GM19035 (cell line): ENCODE measurements around the gene ACRBP.
A peak's percentile ranks its signal among the peaks of the same experiment; 100 is the strongest.

Experiments used
- ATAC-seq: cut with Tn5 transposase; IDR thresholded peaks from one replicate; pipeline ENCODE4 v1.9.1; 2021; ENCODE audit not compliant: unreplicated experiment

Gene ACRBP

GRCh38 chr12:6650832-6651231 is 3.6 kb upstream of the ACRBP start:
- no peak for ATAC-seq

GRCh38 chr12:6646276-6647082 is 753 bp downstream of the ACRBP start:
- ATAC-seq, result no peak

DNA sequence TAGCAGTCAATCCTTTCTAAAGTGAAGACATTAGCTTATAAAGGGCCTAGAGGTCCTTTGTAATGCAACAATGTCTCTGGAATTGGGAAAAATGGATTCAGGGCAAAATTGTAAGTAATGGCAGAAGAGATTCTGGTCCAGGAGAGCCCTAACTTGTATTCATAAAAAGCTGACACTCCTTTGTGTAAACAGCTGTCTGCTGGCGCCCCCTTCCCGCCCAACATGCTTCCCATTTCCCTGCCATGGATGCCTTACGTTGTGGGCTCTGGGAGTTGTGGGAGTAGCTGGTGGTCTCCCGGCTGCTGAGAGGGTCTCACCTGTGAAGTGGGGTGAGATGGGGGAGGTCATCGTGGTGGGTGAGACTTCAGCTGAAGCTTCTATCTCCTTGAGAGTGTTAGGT is 2.3 kb downstream of the ACRBP start:
- ATAC-seq, result no peak

DNA sequence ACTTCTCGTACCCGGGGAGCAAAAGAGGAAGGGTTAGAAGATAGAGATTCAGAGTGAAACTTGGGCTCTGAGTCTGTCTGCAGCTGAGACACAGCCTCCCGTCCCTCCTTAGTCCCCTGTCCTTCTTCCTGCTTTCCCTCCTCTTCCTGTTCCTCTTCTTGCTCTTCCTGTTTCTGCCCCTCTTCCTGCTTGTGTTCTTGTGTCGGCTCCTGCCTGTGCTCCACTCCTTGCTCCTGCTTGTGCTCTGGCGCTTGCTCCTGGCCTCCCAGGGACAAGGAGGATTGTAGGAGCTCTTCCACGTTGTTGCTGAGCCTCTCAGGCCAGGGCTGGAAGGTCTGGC is 3.0 kb downstream of the ACRBP start:
- no peak for ATAC-seq

DNA sequence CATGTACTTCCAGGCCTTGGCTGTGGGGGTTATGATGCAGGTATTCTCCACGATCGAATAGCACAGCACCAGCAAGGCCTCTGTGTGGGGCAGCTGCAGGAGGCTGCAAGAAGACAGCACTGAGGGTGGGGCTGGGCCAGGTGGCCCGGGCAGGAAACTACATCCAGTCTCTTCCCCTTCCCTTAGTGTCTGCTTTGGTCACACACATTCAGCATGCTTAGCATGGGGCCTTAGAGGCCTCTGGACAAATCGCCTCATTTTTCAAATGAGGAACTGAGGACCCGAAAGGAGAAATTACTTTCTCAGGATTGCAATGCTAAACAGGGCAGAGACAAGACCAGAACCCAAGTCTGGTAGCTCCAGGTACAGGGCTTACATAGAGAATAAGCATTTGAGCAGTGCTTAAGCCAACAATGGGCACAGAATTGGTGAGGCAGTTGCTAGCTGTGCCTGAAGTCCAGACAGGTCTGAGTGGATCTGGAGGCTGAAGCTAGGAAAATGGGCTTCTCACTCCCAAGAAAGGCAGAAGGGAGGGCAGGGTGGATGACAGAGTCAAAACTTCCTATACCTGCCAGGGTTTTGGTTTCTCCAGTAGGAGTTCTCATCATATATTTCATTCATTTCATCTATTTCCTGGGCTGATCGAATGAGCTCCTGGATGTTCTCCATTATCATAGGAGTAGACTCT is 3.5 kb downstream of the ACRBP start:
- no peak for ATAC-seq

GRCh38 chr12:6641131-6641530 is 6.1 kb downstream of the ACRBP start:
- no peak for ATAC-seq

GRCh38 chr12:6640497-6640896 is 6.7 kb downstream of the ACRBP start:
- no peak for ATAC-seq

- no peak for ATAC-seq
These were observed 8.0 kb downstream of the ACRBP start for GRCh38 chr12:6639151-6639801.

DNA sequence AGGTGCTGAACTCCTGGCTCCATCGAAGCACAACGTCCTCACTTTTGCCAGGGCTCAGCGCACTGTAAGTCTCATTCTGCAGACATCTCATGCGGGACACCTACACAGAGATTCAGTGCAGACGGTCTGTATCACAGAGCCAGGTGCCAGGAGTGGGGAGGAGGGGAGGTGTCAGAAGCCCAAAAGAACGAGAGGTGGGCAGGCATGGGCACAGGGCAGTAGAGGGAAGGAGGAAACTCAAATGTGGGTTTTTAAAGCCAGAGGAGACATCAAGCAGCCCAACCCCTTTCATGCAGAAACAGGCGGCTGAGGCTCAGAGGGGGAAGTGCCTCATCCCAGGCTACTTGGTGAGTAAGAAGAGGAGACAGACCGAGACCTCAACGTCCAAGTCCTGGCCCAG is 8.9 kb downstream of the ACRBP start:
- no peak for ATAC-seq

- ATAC-seq, result peak; percentile 43
These were observed 11.2 kb downstream of the ACRBP start, which contains the start of gene LPAR5 for GRCh38 chr12:6635856-6636531. Gene LPAR5, minus strand, starts transcription at chr12:6635959. Its CDS starts 14,711 bp downstream, at chr12:6621248.

GRCh38 chr12:6635375-6635855 is 11.8 kb downstream of the ACRBP start:
- ATAC-seq, result peak; percentile 41

DNA sequence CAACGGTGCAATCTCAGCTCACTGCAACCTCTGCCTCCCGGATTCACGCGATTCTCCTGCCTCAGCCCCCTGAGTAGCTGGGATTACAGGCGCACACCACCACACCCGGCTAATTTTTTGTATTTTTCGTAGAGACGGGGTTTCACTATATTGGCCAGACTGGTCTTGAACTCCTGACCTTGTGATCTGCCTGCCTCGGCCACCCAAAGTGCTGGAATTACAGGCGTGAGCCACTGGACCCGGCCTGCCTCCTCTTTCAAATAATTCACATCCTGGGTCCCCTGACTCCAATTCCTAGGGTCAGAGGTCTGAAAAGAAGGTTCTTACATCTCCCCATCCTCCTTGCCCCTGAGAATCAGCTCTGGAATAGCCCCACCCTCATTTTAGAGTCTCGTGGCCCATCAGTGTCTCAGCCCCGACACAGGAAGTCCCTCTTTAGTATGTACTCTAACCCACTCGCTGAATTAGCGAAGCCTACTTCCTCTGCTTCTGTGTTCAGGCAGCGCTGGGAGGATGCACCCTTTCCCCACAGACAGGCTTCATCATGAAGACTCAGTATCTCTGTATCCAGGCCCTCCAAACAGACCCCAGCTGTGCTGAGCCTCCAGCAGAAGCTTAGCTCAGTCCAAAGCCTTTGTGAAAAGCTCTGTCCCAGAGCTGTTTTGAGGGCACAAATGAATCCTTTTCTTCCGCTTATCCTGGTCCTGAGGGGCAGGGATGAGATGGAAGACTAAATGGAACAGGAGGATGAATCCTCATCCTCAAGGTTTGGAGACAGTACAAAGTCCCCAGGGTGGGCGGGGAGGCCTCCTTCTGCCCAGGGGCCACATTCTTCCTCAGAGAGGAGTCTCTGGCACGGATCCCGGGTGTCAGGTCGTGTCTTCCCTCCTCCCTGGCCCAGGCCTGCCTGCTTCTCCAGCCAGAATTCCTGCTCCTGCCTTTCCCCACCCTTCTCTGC is 14.9 kb downstream of the ACRBP start:
- ATAC-seq, result peak; percentile 63

DNA sequence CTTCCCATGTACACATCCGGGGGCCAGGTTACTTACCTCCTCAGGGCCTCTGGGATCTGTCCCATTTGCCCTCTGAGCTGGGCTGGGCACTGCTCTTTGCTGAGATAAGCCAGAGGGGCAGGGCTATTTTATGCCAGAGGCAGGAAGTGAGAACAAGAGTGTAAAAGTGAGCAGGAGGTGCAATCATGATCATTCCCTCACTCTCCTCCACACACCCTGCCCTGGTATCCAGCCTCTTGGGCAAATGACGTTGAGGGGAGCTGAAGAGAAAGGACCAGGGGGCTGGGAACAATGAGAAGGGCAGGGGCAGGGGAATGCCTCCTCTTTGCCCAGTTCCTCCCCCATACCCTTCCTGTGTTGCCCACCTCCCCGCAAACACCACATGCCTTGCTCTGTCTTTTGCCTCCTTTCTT is 15.7 kb downstream of the ACRBP start:
- no peak for ATAC-seq

DNA sequence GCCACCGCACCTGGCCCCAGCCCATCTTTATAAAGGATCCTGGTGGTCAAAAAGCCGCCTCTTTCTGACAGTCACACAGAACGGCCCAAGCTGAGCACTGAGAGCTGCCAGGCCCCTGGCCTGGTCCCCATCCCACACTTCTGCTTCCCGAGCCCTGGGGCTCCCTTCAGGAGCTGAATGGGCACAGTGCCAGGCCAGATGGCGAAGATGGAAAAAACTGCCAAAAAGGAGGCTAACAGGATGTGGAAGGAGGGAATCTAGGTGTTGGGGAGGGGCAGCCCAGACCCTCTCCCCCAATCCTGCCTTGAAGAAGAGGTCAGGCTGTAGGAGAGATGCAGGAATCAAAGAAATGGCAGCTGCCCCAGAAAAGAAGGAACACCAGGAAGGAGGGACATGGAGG is 16.5 kb downstream of the ACRBP start:
- ATAC-seq, result no peak

GRCh38 chr12:6627616-6628015 is 19.6 kb downstream of the ACRBP start:
- ATAC-seq, result no peak

DNA sequence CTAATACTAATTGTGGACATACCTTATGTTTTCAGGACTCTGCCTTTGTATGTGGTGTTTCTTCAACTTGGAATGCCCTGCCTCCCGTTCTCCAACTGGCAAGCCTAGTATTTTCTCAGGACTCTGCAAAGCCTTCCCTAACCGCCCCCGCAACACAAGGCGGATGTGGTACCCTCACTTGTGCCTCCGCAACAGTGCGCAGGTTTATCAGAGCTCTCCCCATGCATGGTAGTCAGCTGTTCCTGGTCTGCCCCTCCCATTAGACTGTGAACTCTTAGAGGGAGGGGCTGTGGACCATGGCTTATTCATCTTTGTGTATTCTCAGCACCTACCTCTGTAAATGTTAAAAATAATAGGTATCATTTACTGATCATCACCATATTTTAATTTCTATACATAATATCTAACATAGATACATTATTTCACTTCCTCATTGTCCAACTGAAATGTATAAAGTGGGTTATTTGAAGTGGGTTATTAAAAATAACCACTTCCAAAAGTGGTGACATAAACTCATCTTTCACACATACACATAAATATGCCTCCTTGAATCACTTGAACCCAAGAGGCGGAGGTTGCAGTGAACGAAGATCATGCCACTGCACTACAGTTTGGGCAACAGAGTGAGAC is 20.5 kb downstream of the ACRBP start:
- ATAC-seq, result no peak

GRCh38 chr12:6620885-6621274 is 26.4 kb downstream of the ACRBP start:
- ATAC-seq, result no peak

DNA sequence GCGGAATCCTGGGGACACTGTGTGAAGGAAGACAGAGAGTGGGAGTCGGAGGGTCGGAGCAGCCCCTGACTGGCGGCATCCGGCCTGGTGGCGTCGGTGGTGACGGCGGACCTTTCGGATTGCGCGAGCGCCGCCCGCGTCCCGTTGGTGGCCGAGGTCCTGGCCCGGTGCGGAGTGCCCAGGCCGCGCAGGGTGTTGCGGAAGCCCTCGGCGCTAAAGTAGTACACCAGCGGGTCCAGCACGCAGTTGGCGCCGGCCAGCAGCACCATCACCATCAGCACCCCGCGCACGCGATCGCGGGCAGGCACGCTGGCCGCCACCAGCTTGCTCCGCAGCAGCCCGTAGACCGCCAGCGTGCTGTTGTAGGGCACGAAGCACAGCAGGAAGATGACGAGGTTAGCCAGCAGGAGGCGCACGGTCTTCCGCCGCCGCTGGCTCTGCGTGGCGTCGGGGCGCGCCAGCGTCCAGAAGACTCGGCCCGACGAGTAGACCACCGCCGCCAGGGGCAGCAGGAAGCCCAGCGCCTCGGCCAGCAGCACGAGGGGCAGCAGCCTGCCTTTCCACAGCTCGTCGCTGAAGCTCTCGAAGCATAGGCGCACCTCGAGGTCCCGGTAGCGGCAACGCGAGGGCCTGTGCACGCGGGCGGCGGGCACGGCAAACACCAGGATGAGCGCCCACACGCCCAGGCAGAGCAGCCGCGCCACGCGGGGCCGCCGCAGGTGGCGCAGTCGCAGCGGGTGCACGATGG is 26.9 kb downstream of the ACRBP start:
- no peak for ATAC-seq
